IPS-20b (cell line): Measurements from ENCODE around the gene PPL.

Source experiments
- H3K27ac ChIP-seq: one replicate; pipeline ENCODE4 v1.5.1; 2013; ENCODE audit warnings: low read length
- H3K27me3 ChIP-seq: 2 replicates; pipeline ENCODE4 v1.6.1; 2013; ENCODE audit warnings: mild to moderate bottlenecking, low read length, inconsistent platforms; ENCODE audit not compliant: insufficient read depth
- H3K36me3 ChIP-seq: 2 replicates; pipeline ENCODE4 v1.6.1; 2013; ENCODE audit warnings: low read depth, mild to moderate bottlenecking, inconsistent platforms, low read length, moderate library complexity; ENCODE audit not compliant: insufficient read depth
- H3K4me1 ChIP-seq: 2 replicates; pipeline ENCODE4 v1.6.1; 2013; ENCODE audit warnings: mild to moderate bottlenecking, control low read depth, inconsistent platforms, low read length, moderate library complexity; ENCODE audit not compliant: insufficient read depth
- H3K4me3 ChIP-seq: 2 replicates; pipeline ENCODE4 v1.5.1; 2013; ENCODE audit warnings: mild to moderate bottlenecking, low read length, inconsistent platforms
- H3K9ac ChIP-seq: 2 replicates; pipeline ENCODE4 v1.6.1; 2013; ENCODE audit warnings: low read depth, mild to moderate bottlenecking, inconsistent platforms, low read length, moderate library complexity
- H3K9me3 ChIP-seq: 2 replicates; pipeline ENCODE4 v1.6.1; 2013; ENCODE audit warnings: mild to moderate bottlenecking, low read depth, low read length, inconsistent platforms; ENCODE audit not compliant: insufficient read depth

PPL gene, protein sequence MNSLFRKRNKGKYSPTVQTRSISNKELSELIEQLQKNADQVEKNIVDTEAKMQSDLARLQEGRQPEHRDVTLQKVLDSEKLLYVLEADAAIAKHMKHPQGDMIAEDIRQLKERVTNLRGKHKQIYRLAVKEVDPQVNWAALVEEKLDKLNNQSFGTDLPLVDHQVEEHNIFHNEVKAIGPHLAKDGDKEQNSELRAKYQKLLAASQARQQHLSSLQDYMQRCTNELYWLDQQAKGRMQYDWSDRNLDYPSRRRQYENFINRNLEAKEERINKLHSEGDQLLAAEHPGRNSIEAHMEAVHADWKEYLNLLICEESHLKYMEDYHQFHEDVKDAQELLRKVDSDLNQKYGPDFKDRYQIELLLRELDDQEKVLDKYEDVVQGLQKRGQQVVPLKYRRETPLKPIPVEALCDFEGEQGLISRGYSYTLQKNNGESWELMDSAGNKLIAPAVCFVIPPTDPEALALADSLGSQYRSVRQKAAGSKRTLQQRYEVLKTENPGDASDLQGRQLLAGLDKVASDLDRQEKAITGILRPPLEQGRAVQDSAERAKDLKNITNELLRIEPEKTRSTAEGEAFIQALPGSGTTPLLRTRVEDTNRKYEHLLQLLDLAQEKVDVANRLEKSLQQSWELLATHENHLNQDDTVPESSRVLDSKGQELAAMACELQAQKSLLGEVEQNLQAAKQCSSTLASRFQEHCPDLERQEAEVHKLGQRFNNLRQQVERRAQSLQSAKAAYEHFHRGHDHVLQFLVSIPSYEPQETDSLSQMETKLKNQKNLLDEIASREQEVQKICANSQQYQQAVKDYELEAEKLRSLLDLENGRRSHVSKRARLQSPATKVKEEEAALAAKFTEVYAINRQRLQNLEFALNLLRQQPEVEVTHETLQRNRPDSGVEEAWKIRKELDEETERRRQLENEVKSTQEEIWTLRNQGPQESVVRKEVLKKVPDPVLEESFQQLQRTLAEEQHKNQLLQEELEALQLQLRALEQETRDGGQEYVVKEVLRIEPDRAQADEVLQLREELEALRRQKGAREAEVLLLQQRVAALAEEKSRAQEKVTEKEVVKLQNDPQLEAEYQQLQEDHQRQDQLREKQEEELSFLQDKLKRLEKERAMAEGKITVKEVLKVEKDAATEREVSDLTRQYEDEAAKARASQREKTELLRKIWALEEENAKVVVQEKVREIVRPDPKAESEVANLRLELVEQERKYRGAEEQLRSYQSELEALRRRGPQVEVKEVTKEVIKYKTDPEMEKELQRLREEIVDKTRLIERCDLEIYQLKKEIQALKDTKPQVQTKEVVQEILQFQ (N-terminal part only)

DNA sequence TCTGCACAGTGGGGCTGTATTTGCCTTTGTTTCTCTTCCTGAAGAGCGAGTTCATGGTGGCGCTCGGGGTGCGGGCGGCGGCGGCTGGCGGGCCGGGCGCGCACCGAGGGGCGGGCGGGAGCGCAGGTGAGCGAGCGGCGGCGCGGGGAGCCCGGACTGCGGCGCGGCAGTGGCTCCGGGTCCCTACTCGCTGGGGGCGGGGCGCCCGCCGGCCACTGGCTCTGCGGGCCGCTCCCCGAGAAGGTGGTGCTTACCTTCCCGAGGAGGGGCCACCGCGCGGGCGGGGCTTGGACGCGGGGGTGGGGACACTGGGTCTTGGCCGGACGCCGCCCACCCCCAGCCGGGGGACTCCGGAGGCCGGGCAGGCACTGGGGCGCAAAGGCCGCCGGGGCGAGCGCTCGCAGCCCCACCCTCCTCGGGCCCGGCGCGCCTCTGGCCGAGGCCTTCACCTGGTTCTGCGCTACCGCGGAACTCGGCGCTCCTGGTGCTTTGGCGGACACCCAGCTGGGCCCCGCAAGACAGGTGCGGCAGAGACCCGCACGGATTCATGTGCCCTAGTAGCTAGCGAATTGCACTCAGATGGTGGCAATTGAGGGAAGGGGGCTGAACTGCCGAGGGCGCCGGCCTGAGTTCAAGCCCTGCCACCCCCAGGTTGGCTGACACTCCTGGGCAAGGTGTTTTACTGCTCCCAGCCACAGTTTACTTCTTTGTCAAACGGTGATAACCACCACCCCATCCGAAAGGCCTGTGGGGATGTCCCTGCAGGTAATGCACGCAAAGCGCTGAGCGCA is at the start of gene PPL:
Gene PPL, minus strand, starts transcription at position 158 of the 791 bp plus-strand sequence. Its CDS starts 103 bp downstream, at position 55.
- Histone ChIP-seq H3K4me3 (peak within 1 kb of the TSS; percentile 77), H3K27ac (no peak within 1 kb of the TSS), H3K4me1 (peaks cover 3% of the 10 kb centered on the region; the same call in 1 of the 2 replicates), H3K27me3 (peaks cover 26% of the 10 kb centered on the region; the same call in 1 of the 2 replicates), H3K9ac (peak within 1 kb of the TSS; percentile 77; the same call in 1 of the 2 replicates), H3K9me3 (no peaks in the 10 kb centered on the region), H3K36me3 (no peaks in the 10 kb centered on the region)

DNA sequence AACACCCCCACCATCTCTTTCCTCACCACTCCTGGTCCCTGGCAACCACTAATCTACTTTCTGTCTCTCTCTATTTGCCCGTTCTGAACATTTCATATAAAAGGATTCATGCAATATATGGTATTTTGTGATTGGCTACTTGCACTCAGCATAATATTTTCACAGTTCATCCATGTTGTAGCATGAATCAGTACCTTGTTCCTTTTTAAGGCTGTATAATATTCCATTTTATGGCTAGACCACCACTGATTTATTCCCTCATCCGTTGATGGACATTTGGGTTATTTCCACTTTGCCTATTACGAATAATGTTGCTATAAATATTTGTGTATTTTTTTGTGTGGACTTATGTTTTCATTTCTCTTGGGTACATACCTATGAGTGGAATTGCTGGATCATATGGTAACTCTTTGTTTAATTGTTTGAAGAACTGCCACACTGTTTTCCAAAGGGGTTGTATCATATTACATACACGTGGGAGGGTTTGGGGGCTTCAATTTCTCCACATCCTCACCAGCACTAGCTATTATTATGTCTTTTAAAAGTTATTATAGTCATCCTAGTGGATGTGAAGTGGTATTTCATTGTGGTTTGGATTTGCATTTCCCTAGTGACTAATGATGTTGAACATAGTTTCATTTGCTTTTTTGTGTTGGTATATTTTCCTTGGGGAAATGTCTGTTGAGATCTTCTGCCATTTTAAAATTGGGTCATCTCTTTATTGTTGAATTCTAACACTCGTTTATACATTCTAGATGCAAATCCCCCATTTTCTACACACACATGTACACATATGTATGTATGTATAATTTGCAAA is 47.4 kb upstream of the PPL start:
- no peaks in the 10 kb centered on the region for H3K36me3 ChIP-seq
- no peak overlapping the region for H3K27ac ChIP-seq
- peaks cover 37% of the 10 kb centered on the region for H3K27me3 ChIP-seq
- no peaks in the 10 kb centered on the region for H3K9me3 ChIP-seq
- H3K9ac ChIP-seq = no peak overlapping the region
- H3K4me1 ChIP-seq = no peaks in the 10 kb centered on the region
- H3K4me3 ChIP-seq = no peak overlapping the region

- Histone ChIP-seq H3K27me3 (peaks cover 16% of the 10 kb centered on the region), H3K36me3 (no peaks in the 10 kb centered on the region), H3K9me3 (no peaks in the 10 kb centered on the region), H3K27ac (no peak overlapping the region), H3K9ac (no peak overlapping the region), H3K4me1 (no peaks in the 10 kb centered on the region), H3K4me3 (no peak overlapping the region)
These were observed 45.3 kb upstream of the PPL start for GRCh38 chr16:4982056-4982867.

- H3K36me3 ChIP-seq = no peaks in the 10 kb centered on the region
- H3K27ac ChIP-seq = no peak overlapping the region
- no peak overlapping the region for H3K4me3 ChIP-seq
- H3K9ac ChIP-seq = no peak overlapping the region
- peaks cover 8% of the 10 kb centered on the region for H3K27me3 ChIP-seq
- no peaks in the 10 kb centered on the region for H3K4me1 ChIP-seq
- H3K9me3 ChIP-seq = no peaks in the 10 kb centered on the region
These were observed 44.5 kb upstream of the PPL start for GRCh38 chr16:4981473-4981872.

DNA sequence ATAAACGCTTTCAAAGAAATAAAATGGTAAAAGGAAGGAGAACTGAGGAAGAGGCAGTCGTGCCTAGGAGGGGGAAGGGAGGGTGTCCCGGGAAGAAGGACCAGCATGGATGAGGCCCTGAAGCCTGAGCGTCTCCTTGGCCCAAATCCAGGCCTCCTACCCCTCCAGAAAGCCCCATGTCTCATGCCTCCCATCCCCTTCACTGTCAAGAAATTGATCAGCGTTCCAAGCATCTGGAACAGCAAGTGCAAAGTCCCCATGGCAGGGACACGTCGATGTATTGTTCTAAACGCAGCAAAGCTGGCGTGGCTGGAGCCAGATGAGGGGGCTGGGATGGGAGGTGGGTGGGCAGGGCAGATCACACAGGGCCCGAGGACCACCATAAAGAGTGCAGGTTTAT is 43.7 kb upstream of the PPL start:
- H3K27ac ChIP-seq = no peak overlapping the region
- no peaks in the 10 kb centered on the region for H3K9me3 ChIP-seq
- no peak overlapping the region for H3K9ac ChIP-seq
- H3K4me3 ChIP-seq = no peak overlapping the region
- no peaks in the 10 kb centered on the region for H3K36me3 ChIP-seq
- H3K4me1 ChIP-seq = no peaks in the 10 kb centered on the region
- 0 out of 2 replicates have a peak, but pooled peaks cover under 1% of the 10 kb centered on the region for H3K27me3 ChIP-seq

DNA sequence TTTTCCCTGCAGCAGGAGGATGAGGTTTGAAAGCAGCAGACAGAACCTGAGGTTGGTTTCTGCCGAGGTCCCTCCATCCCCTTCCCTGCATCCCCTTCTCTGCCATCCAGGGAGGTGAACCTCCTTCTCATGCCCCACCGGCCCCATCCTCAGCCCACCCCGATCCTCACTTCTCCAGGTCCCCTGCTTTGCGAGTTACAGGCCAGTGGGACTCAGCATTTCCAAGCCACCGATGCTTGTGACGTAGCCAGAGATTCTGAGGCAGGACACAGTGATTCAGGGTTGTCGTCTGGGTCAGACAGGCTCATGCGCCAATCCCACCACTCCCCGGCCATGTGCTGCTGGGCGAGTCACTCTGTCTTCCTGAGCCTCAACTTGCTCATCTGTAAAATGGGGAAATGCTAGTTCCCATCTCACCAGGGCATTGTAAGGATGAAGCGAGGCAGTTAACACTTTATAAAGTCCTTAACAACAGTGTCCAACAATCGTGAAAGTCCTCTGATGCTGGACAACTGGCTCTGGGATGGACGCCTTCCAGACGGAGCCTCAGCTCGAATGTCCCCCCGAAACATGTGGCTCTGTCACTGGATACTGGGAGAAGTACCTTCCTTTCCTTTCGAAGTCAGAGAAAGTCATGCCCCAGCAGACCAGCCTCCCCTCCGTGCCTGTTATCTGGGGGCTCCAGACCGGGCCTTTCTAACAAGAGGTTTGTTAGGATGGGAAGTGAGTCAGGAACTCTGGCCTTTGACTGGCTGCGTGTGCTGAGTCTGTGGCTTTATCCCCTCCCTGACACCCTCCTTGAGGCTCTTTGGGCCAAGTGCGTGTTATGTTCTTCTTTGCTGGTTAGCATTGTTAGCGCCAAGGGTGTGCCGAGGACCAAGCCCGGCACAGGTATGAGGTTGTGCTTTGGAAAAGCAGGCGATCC is 43.0 kb upstream of the PPL start:
- no peak overlapping the region for H3K27ac ChIP-seq
- no peak overlapping the region for H3K9ac ChIP-seq
- H3K4me3 ChIP-seq = no peak overlapping the region
- no peaks in the 10 kb centered on the region for H3K4me1 ChIP-seq
- H3K27me3 ChIP-seq = no peaks in the 10 kb centered on the region
- H3K9me3 ChIP-seq = no peaks in the 10 kb centered on the region
- no peaks in the 10 kb centered on the region for H3K36me3 ChIP-seq

- H3K27ac ChIP-seq = no peak overlapping the region
- H3K9me3 ChIP-seq = no peaks in the 10 kb centered on the region
- H3K4me1 ChIP-seq = no peaks in the 10 kb centered on the region
- H3K27me3 ChIP-seq = no peaks in the 10 kb centered on the region
- no peak overlapping the region for H3K9ac ChIP-seq
- H3K36me3 ChIP-seq = no peaks in the 10 kb centered on the region
- no peak overlapping the region for H3K4me3 ChIP-seq
These were observed 42.2 kb upstream of the PPL start for GRCh38 chr16:4979164-4979563.

- no peaks in the 10 kb centered on the region for H3K4me1 ChIP-seq
- no peaks in the 10 kb centered on the region for H3K27me3 ChIP-seq
- H3K9me3 ChIP-seq = no peaks in the 10 kb centered on the region
- H3K27ac ChIP-seq = no peak overlapping the region
- no peaks in the 10 kb centered on the region for H3K36me3 ChIP-seq
- H3K4me3 ChIP-seq = no peak overlapping the region
- no peak overlapping the region for H3K9ac ChIP-seq
These were observed 39.7 kb upstream of the PPL start for GRCh38 chr16:4976611-4977145.

DNA sequence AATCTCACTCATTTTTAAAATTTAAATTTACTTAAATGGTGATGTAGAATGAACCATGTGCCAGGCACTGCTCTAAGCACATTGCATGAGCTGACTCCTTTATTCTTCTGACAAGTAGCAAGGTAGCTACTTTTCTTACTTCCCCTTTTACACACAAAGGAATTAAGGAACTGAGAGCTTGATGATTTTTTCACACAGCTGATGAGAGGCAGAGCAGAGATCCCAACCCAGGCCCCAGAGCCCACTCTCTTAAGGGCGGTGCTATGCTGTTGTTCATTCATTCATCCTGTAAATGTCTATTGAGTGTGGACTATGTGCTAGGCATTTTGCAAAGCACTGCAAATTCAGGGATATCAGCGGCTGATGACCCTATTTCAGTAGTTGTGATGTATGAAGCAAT is 39.1 kb upstream of the PPL start:
- Histone ChIP-seq H3K27ac (no peak overlapping the region), H3K27me3 (no peaks in the 10 kb centered on the region)

More for the DNA sequence above, 39.1 kb upstream of the PPL start:
- no peak overlapping the region for H3K9ac ChIP-seq
- no peaks in the 10 kb centered on the region for H3K9me3 ChIP-seq
- no peaks in the 10 kb centered on the region for H3K36me3 ChIP-seq
- H3K4me3 ChIP-seq = no peak overlapping the region
- no peaks in the 10 kb centered on the region for H3K4me1 ChIP-seq
